HG03571 (cell line): ENCODE data around the gene ZC2HC1C.

Experiments
- ATAC-seq: cut with Tn5 transposase; IDR thresholded peaks from one replicate; pipeline ENCODE4 v1.9.1; 2021; ENCODE audit not compliant: unreplicated experiment

ZC2HC1C gene

GRCh38 chr14:75069121-75069810 lies at the start of gene ZC2HC1C:
TSS of gene ZC2HC1C (plus strand) at chr14:75069641. CDS start at chr14:75070574, 933 bp downstream.
- peak; percentile 59 for ATAC-seq

GRCh38 chr14:75022655-75023054 lies 46.8 kb upstream of the ZC2HC1C start:
- no peak for ATAC-seq

- no peak for ATAC-seq
These were observed 46.3 kb upstream of the ZC2HC1C start for GRCh38 chr14:75023108-75023507.

- ATAC-seq: no peak
These were observed 44.4 kb upstream of the ZC2HC1C start for GRCh38 chr14:75025082-75025481.

- ATAC-seq: no peak
These were observed 43.6 kb upstream of the ZC2HC1C start for GRCh38 chr14:75025876-75026275.

- no peak for ATAC-seq
These were observed 39.3 kb upstream of the ZC2HC1C start for GRCh38 chr14:75030147-75030546.

- ATAC-seq: no peak
These were observed 36.5 kb upstream of the ZC2HC1C start for GRCh38 chr14:75032939-75033338.

- no peak for ATAC-seq
These were observed 28.9 kb upstream of the ZC2HC1C start for GRCh38 chr14:75040507-75040906.

- no peak for ATAC-seq
These were observed 28.5 kb upstream of the ZC2HC1C start for GRCh38 chr14:75040959-75041358.

GRCh38 chr14:75041613-75042012 lies 27.8 kb upstream of the ZC2HC1C start:
- ATAC-seq: no peak

- no peak for ATAC-seq
These were observed 27.4 kb upstream of the ZC2HC1C start for GRCh38 chr14:75042035-75042434.

GRCh38 chr14:75044322-75044721 lies 25.1 kb upstream of the ZC2HC1C start:
- no peak for ATAC-seq

- ATAC-seq: no peak
These were observed 24.7 kb upstream of the ZC2HC1C start for GRCh38 chr14:75044752-75045151.

- ATAC-seq: no peak
These were observed 23.2 kb upstream of the ZC2HC1C start for GRCh38 chr14:75046275-75046674.

- no peak for ATAC-seq
These were observed 22.5 kb upstream of the ZC2HC1C start for GRCh38 chr14:75046899-75047298.

GRCh38 chr14:75047506-75047905 lies 21.9 kb upstream of the ZC2HC1C start:
- ATAC-seq: no peak

- ATAC-seq: no peak
These were observed 21.3 kb upstream of the ZC2HC1C start for GRCh38 chr14:75048101-75048500.

- ATAC-seq: no peak
These were observed 20.3 kb upstream of the ZC2HC1C start for GRCh38 chr14:75049136-75049535.

GRCh38 chr14:75049731-75050201 lies 19.7 kb upstream of the ZC2HC1C start:
- no peak for ATAC-seq

- no peak for ATAC-seq
These were observed 18.4 kb upstream of the ZC2HC1C start, which contains the start of gene MLH3 for GRCh38 chr14:75050852-75051555. TSS of gene MLH3 (minus strand) at chr14:75051467. CDS start at chr14:75049655, 1,812 bp downstream.

GRCh38 chr14:75051556-75051899 lies 17.9 kb upstream of the ZC2HC1C start:
- ATAC-seq: no peak
